CD4-positive, CD25-positive, alpha-beta regulatory T cell (primary cell): ENCODE data around the gene TICAM1. TPM values are rescaled to one million over a fixed set of nuclear protein-coding genes. Genes with fewer than 3 reads are reported as not detected.
A peak's percentile ranks its signal among the peaks of the same experiment; 100 is the strongest.
"Not testable (repeated sequence)": the region's sequence is repeated elsewhere in the genome, so short reads cannot be mapped to it uniquely, and the experiment has no call there.

Experiments used
- ATAC-seq, 2 donors: fragments of 150-1000 bp; cut with Tn5 transposase; one replicate each; pipeline ENCODE4 v1.10.0; 2021; ENCODE audit warnings: low read depth in 2 of 2, moderate number of reproducible peaks in 2 of 2, moderate library complexity in 1 of 2
- DNase-seq, 3 donors: peaks; one replicate each; pipeline versions ENCODE4 v3.0.0 to v3.0.0-alpha.2; 2012 to 2022; ENCODE audit warnings: mixed read lengths in 1 of 3
- H3K27ac ChIP-seq: one replicate; pipeline ENCODE4 v1.7.0; 2013; ENCODE audit warnings: mild to moderate bottlenecking, low read length; ENCODE audit not compliant: insufficient read depth, poor library complexity, severe bottlenecking
- H3K27me3 ChIP-seq: one replicate; pipeline ENCODE4 v1.7.0; 2013; ENCODE audit warnings: low read length; ENCODE audit not compliant: control insufficient read depth, insufficient read depth
- H3K36me3 ChIP-seq: one replicate; pipeline ENCODE4 v1.7.0; 2013; ENCODE audit warnings: mild to moderate bottlenecking, low read length, moderate library complexity; ENCODE audit not compliant: control insufficient read depth, insufficient read depth
- H3K4me1 ChIP-seq: 2 replicates; pipeline ENCODE4 v1.7.0; 2013; ENCODE audit warnings: mild to moderate bottlenecking, low read length; ENCODE audit not compliant: insufficient read depth, control insufficient read depth, poor library complexity, severe bottlenecking
- H3K4me3 ChIP-seq: one replicate; pipeline ENCODE4 v1.7.0; 2013; ENCODE audit warnings: low read depth, mild to moderate bottlenecking, low read length, moderate library complexity
- H3K9me3 ChIP-seq, 2 experiments: 1 replicate in 1 of 2; 2 replicates in 1 of 2; pipeline ENCODE4 v1.7.0; 2013; ENCODE audit warnings: low read length in 2 of 2, mild to moderate bottlenecking in 1 of 2, moderate library complexity in 1 of 2; ENCODE audit not compliant: control insufficient read depth in 2 of 2
- H3K27ac Mint-ChIP-seq, 3 donors: one replicate each; pipeline ENCODE4 v1.8.0; 2020 to 2022; ENCODE audit warnings: mild to moderate bottlenecking in 3 of 3, mixed read lengths in 3 of 3, moderate library complexity in 2 of 3
- H3K27me3 Mint-ChIP-seq: one replicate; pipeline ENCODE4 v1.8.0; 2022; ENCODE audit warnings: mild to moderate bottlenecking, mixed read lengths
- H3K36me3 Mint-ChIP-seq: one replicate; pipeline ENCODE4 v1.8.0; 2020; ENCODE audit warnings: mixed read lengths
- H3K4me1 Mint-ChIP-seq, 4 donors: one replicate each; pipeline ENCODE4 v1.8.0; 2020 to 2022; ENCODE audit warnings: mixed read lengths in 4 of 4, mild to moderate bottlenecking in 1 of 4
- H3K4me3 Mint-ChIP-seq, 4 donors: one replicate each; pipeline ENCODE4 v1.8.0; 2020 to 2022; ENCODE audit warnings: mild to moderate bottlenecking in 4 of 4, mixed read lengths in 4 of 4, moderate library complexity in 3 of 4
- H3K9me3 Mint-ChIP-seq, 7 donors: one replicate each; pipeline ENCODE4 v1.8.0; 2020 to 2022; ENCODE audit warnings: mixed read lengths in 7 of 7, mild to moderate bottlenecking in 3 of 7, moderate library complexity in 2 of 7
- polyA plus RNA-seq, 4 donors: library from polyadenylated mRNA; unstranded; fragments of 300-500 nt; fragmentation: Illumina TruSeq; gene quantifications; one replicate each; pipeline ENCODE4 v1.2.3, GENCODE V29; 2021
- total RNA-seq: library from RNA; stranded (reverse); gene quantifications from one replicate; pipeline ENCODE4 v1.2.3, GENCODE V29; 2022

The TICAM1 gene
- total and polyA plus RNA-seq, 5 donors from 2014 or later, result 3.3 to 28.5 (median 7.4) TPM

DNA sequence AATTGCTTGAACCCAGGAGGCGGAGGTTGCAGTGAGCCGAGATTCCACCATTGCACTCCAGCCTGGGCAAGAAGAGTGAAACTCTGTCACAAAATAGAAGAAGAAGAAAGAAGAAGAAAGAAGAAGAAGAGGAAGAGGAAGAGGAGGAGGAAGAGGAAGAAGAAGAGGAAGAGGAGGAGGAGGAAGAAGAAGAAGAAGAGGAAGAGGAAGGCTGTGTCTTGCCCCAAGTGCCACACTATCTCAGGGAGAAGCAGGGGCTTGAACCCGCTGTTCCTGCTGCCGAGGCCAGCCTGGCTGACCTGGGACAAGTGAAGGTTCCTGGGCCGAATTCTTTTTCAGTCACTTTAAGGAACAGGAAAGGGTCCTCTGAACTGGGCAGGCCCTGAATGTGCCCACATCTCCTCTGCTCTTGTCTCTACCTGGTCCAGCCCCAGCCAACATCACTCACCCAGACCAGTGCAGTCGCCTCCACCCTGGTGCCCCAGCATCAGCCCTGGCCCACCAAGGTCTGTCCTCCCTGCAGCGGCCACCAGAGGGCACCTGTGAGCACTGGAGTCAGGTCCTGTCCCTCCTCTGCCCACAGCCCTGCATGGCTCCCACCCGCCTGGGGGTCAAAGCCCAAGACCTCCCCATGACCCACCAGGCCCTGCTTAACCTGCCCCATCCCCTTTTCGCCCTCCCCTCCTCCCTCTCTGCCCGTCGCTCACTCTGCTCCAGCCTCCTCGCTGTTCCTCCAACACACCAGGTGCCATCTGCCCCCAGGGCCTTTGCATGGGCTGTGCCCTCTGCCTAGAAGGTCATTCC lies 20.0 kb downstream of the TICAM1 start:
- Histone ChIP-seq H3K36me3 (no peaks in the 10 kb centered on the region), H3K9me3 (no peaks in the 10 kb centered on the region), H3K4me1 (peaks cover 7% of the 10 kb centered on the region), H3K27me3 (no peaks in the 10 kb centered on the region), H3K27ac (no peak overlapping the region), H3K4me3 (no peak overlapping the region)
- Mint-ChIP-seq H3K4me3 (no peak overlapping the region), H3K36me3 (no peaks in the 10 kb centered on the region), H3K27ac (peak overlapping the region in 1 of 3 donors; percentile 75), H3K4me1 (peaks cover 0 to 27% (median 7%) of the 10 kb centered on the region in 4 donors), H3K27me3 (peaks cover 5% of the 10 kb centered on the region), H3K9me3 (no peaks in the 10 kb centered on the region)
- peak; percentile 75 to 80 (median 77) for DNase-seq
- ATAC-seq, result peak; percentile 65

DNA sequence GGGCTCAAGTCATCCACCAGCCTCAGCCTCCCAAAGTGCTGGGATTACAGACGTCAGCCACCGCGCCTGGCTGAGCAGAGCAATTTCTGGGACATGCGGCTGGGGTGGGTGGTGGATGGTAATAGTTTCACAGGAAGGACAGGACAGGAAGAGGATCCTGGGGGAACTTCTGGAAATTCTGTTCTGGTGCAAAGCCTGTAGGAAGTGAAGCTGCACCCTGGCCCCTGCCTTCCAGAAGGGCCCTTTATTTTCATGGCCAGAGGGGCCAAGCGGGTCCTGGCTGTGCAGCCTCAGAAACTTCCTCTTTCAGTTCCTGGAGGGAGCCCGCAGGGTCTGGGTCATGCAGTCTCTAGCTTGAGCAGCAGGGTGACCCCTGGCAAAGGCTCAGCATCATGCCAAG lies 24.3 kb downstream of the TICAM1 start:
- Histone ChIP-seq H3K27ac (no peak overlapping the region), H3K4me3 (no peak overlapping the region), H3K36me3 (no peaks in the 10 kb centered on the region), H3K4me1 (peaks cover 5% of the 10 kb centered on the region), H3K27me3 (no peaks in the 10 kb centered on the region), H3K9me3 (no peaks in the 10 kb centered on the region)
- DNase-seq (no peak), ATAC-seq (no peak)
- H3K4me1 Mint-ChIP-seq, result peaks cover 0 to 14% (median 1%) of the 10 kb centered on the region in 4 donors
- no peak overlapping the region for H3K27ac Mint-ChIP-seq
- no peak overlapping the region for H3K4me3 Mint-ChIP-seq
- no peaks in the 10 kb centered on the region for H3K27me3 Mint-ChIP-seq
- no peaks in the 10 kb centered on the region for H3K9me3 Mint-ChIP-seq
- no peaks in the 10 kb centered on the region for H3K36me3 Mint-ChIP-seq

DNA sequence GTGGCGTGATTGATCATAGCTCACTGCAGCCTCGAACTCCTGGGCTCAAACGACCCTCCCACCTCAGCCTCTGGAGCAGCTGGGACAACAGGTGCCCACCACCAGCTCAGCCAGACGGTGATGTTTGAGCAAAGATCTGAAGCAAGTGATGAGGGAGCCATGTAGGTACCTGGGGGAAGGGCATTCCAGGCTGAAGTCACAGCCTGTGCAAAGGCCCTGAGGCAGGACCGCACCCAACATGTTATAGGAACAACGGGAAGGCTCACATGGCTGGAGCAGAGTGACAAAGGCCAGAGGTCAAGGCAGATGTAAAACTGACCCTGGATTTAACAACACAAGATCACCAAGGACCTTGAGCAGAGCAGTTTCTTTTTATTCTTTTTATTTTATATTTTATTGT lies 25.1 kb downstream of the TICAM1 start:
- H3K36me3 Mint-ChIP-seq, result no peaks in the 10 kb centered on the region
- H3K4me3 ChIP-seq, result no peak overlapping the region
- no peak overlapping the region for H3K27ac ChIP-seq
- no peaks in the 10 kb centered on the region for H3K27me3 Mint-ChIP-seq
- peak overlapping the region in 2 of 3 donors; percentile 28 to 55 for H3K27ac Mint-ChIP-seq
- peaks cover 5% of the 10 kb centered on the region for H3K4me1 ChIP-seq
- DNase-seq, result no peak
- no peaks in the 10 kb centered on the region for H3K27me3 ChIP-seq
- no peak overlapping the region for H3K4me3 Mint-ChIP-seq
- peaks cover 0 to 10% (median 0%) of the 10 kb centered on the region in 4 donors for H3K4me1 Mint-ChIP-seq
- no peaks in the 10 kb centered on the region for H3K9me3 Mint-ChIP-seq
- H3K9me3 ChIP-seq, result no peaks in the 10 kb centered on the region
- ATAC-seq, result no peak
- no peaks in the 10 kb centered on the region for H3K36me3 ChIP-seq

DNA sequence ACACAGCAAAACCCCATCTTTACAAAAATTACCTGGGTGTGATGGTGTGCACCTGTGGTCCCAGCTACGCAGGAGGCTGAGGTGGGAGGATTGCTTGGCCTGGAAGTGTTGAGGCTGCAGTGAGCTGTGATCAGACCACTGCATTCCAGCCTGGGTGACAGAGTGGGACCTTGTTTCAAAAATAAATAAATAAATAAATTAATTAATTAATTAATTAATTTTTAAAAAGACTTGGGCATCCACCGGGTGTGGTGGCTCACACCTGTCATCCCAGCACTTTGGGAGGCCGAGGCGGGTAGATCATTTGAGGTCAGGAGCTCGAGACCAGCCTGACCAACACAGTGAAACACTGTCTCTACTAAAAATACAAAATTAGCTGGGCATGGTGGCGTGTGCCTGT lies 26.4 kb downstream of the TICAM1 start:
- ATAC-seq, H3K4me3 ChIP-seq, H3K4me3 Mint-ChIP-seq, H3K27me3 ChIP-seq, H3K36me3 Mint-ChIP-seq, DNase-seq, H3K27ac Mint-ChIP-seq, H3K27me3 Mint-ChIP-seq, H3K4me1 ChIP-seq, H3K9me3 Mint-ChIP-seq, H3K4me1 Mint-ChIP-seq, H3K36me3 ChIP-seq, H3K27ac ChIP-seq, H3K9me3 ChIP-seq: not testable (repeated sequence)

DNA sequence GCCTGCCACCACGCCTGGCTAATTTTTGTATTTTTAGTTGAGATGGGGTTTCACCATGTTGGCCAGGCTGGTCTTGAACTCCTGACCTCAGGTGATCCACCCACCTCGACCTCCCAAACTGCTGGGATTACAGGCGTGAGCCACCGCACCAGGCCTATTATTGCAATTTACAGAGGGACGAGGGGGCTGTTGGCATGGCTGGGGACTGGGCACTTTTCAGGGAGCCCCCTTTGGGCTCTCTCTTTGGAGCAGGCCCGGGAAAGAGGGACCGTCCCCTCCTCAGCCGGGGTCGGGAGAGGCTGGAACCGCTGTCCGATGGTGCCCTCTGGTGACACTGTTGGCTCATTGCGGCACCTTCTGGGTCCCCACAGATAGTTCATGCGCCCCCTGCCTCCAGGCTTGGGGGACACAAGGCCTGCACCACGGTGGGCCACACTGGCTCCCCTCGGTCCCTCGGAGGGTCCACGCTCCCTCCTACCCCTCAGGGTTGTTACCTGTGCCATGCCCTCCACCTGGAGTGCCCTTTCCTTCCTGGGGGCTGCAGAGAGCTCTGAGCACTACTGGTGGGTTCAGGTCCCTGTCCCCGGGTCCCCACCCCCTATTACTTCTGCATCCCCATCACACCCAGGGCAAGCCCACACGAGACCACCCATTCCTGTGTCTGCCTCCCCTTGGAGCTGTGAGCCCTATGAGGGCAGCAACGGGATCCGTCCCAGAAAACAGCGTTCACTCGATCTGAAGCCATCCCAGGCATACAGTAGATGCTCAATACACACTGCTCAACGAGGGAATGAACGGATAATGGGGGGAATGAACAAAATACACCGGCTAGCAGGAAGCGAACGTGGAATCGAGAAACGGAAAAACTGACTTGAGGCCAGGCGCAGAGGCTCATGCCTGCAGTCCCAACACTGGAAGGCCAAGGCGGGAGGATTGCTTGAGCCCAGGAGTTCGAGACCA lies 27.5 kb downstream of the TICAM1 start:
- no peaks in the 10 kb centered on the region for H3K9me3 ChIP-seq
- Mint-ChIP-seq H3K4me3 (no peak overlapping the region), H3K27ac (peak overlapping the region in 1 of 3 donors; percentile 58), H3K9me3 (no peaks in the 10 kb centered on the region), H3K27me3 (no peaks in the 10 kb centered on the region), H3K4me1 (peaks cover 0 to 6% (median 2%) of the 10 kb centered on the region in 4 donors), H3K36me3 (no peaks in the 10 kb centered on the region)
- no peak overlapping the region for H3K4me3 ChIP-seq
- peaks cover 5% of the 10 kb centered on the region for H3K4me1 ChIP-seq
- ATAC-seq (peak; percentile 63 to 86), DNase-seq (peak; percentile 51 to 57 (median 54))
- no peaks in the 10 kb centered on the region for H3K36me3 ChIP-seq
- no peak overlapping the region for H3K27ac ChIP-seq
- no peaks in the 10 kb centered on the region for H3K27me3 ChIP-seq

DNA sequence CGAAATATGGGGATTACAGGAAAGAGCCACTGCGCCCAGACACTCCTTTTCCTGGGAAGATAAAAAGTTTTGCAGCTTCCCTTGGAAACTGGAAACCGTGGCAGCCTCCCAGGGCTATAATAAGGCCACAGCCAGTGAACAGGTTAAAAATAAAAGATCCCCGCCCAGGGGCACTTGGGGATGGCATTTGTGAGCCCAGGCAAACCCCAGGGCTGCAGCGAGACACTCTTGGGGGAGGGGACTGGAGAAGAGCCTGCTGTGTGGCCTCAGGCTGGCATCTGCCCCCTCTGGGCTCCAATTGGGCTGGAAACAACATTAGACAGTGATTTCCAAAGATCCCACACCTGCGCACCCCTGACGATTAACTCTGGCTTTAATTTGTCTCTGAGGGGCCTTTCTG lies 28.8 kb downstream of the TICAM1 start:
- peaks cover 5% of the 10 kb centered on the region for H3K4me1 ChIP-seq
- no peak overlapping the region for H3K27ac ChIP-seq
- H3K27ac Mint-ChIP-seq, result no peak overlapping the region
- no peaks in the 10 kb centered on the region for H3K27me3 Mint-ChIP-seq
- no peaks in the 10 kb centered on the region for H3K36me3 Mint-ChIP-seq
- no peaks in the 10 kb centered on the region for H3K9me3 ChIP-seq
- H3K4me3 Mint-ChIP-seq, result no peak overlapping the region
- H3K27me3 ChIP-seq, result no peaks in the 10 kb centered on the region
- no peak for DNase-seq
- no peaks in the 10 kb centered on the region for H3K9me3 Mint-ChIP-seq
- peaks cover 0 to 11% (median 3%) of the 10 kb centered on the region in 4 donors for H3K4me1 Mint-ChIP-seq
- no peak for ATAC-seq
- H3K36me3 ChIP-seq, result peaks cover 5% of the 10 kb centered on the region
- no peak overlapping the region for H3K4me3 ChIP-seq

DNA sequence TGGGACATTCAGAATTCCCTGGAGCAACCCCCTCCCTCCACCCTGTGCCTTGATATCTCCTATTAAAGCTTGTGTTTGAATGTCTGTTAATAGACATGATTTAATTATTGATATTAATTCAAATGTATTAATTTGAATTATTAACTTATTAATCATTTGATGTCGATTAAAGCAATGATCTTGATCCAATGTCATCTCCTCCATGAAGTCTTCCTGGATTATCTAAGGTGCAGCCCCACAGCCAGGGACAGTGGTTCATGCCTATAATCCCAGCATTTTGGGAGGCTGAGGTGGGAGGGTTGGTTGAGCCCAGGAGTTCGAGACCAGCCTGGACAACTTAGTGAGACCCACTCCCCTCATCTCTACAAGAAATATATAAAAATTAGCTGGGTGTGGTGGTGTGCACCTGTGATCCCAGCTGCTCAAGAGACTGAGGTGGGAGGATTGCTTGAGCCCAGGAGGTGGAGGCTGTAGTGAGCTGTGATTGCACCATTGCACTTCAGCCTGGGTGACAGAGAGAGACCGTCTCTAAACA lies 30.4 kb downstream of the TICAM1 start:
- Mint-ChIP-seq H3K27ac (no peak overlapping the region), H3K4me1 (peaks cover 3 to 14% (median 7%) of the 10 kb centered on the region in 4 donors), H3K27me3 (no peaks in the 10 kb centered on the region), H3K9me3 (no peaks in the 10 kb centered on the region), H3K4me3 (no peak overlapping the region), H3K36me3 (peaks cover 7% of the 10 kb centered on the region)
- no peak overlapping the region for H3K4me3 ChIP-seq
- no peak for DNase-seq
- ATAC-seq, result no peak
- H3K27me3 ChIP-seq, result no peaks in the 10 kb centered on the region
- peaks cover 5% of the 10 kb centered on the region for H3K4me1 ChIP-seq
- H3K27ac ChIP-seq, result no peak overlapping the region
- no peaks in the 10 kb centered on the region for H3K9me3 ChIP-seq
- H3K36me3 ChIP-seq, result peaks cover 13% of the 10 kb centered on the region
